ENCODE data around the gene CACYBP. TPM values are rescaled to one million over a fixed set of nuclear protein-coding genes. Genes with fewer than 3 reads are reported as not detected.
A peak's percentile ranks its signal among the peaks of the same experiment; 100 is the strongest.

The CACYBP gene
- polyA plus RNA-seq, 1 donor from 2014 or later: 484 TPM

DNA sequence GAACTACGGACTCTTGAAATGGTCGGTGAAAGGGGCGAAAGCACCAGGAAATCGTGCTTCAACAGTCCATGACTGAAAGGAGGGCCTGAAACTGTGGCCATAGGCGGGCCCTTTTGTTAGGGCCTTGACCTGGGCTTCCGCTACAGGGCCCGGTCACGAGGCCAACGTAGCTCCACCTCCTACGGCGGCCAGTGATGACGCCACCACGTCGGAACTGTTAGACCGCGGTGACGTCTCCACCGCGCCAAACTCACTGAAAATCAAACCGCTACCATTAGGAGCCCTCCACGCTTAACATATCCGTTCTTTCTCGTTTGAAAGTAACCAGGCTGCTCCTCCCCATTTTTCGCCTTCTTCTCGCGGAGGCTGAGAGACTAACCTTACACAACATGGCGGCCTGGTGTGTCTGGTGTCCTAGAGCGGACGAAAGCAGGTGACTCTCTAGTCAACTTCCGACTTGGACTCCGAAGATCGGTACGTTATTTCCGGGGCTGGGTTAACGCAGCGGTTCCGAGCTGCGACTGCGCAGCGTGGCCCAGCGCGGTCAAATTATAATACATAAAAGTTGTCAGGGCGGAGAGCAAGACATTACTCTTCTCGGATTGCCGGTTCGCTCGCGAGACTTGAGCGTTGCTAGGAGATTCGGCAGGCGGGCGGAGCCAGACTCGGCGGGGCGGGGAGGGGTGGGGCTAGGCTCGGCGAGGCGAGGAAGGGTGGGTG, 371 bp upstream of the CACYBP start:
- no peaks in the 10 kb centered on the region for H3K9me2 ChIP-seq (ENCODE audit: insufficient read depth, low read length)
- no peaks in the 10 kb centered on the region for H3K9me3 ChIP-seq (ENCODE audit: low read length)
- H3K79me2 ChIP-seq (replicated peaks; ENCODE audit: insufficient read depth, low read length): peaks cover 39% of the 10 kb centered on the region
- H3F3A ChIP-seq (ENCODE audit: insufficient read depth, low read length, poor library complexity, severe bottlenecking): peaks cover 6% of the 10 kb centered on the region
- no peaks in the 10 kb centered on the region for H3K27me3 ChIP-seq (ENCODE audit: insufficient read depth, low read depth, low read length)
- H3K9ac ChIP-seq (ENCODE audit: low read length): peak overlapping the region; percentile 93
- H3K27ac ChIP-seq (ENCODE audit: low read length): peak overlapping the region; percentile 99
- H2AFZ ChIP-seq (ENCODE audit: low read depth, low read length): peak overlapping the region; percentile 100
- H3K4me3 ChIP-seq (ENCODE audit: low read length): peak overlapping the region; percentile 94
- H4K20me1 ChIP-seq (ENCODE audit: insufficient read depth): peaks cover 3% of the 10 kb centered on the region
- TF ChIP-seq TAF1 (IDR thresholded peaks at IDR 0.05; ENCODE audit: low read depth): no peak
- no peak for TF ChIP-seq MXI1 (conservative IDR thresholded peaks at IDR 0.05; ENCODE audit: poor library complexity, severe bottlenecking)
- no peak for TF ChIP-seq SMC3 (conservative IDR thresholded peaks at IDR 0.05; ENCODE audit: poor library complexity)
- TF ChIP-seq CTCF (IDR thresholded peaks at IDR 0.05; ENCODE audit: poor library complexity, severe bottlenecking): no peak
- TF ChIP-seq POLR2AphosphoS5 (IDR thresholded peaks at IDR 0.05): peak; percentile 88
- TF ChIP-seq REST (IDR thresholded peaks at IDR 0.05; ENCODE audit: borderline replicate concordance): peak; percentile 71
- peak; percentile 91 for TF ChIP-seq EP300 (conservative IDR thresholded peaks at IDR 0.05; ENCODE audit: poor library complexity, severe bottlenecking)
- H3K4me2 ChIP-seq (ENCODE audit: low read length): peak overlapping the region; percentile 98
- H3K36me3 ChIP-seq (ENCODE audit: insufficient read depth, low read length): no peaks in the 10 kb centered on the region

GRCh38 chr1:175000697-175001187, 995 bp downstream of the CACYBP start:
- no peaks in the 10 kb centered on the region for H3K36me3 ChIP-seq (ENCODE audit: insufficient read depth, low read length)
- peak overlapping the region; percentile 65 for H2AFZ ChIP-seq (ENCODE audit: low read depth, low read length)
- H4K20me1 ChIP-seq (ENCODE audit: insufficient read depth): peaks cover 3% of the 10 kb centered on the region
- no peaks in the 10 kb centered on the region for H3K9me2 ChIP-seq (ENCODE audit: insufficient read depth, low read length)
- H3K79me2 ChIP-seq (replicated peaks; ENCODE audit: insufficient read depth, low read length): peaks cover 40% of the 10 kb centered on the region
- H3K9ac ChIP-seq (ENCODE audit: low read length): peak overlapping the region; percentile 90
- peak overlapping the region; percentile 94 for H3K4me3 ChIP-seq (ENCODE audit: low read length)
- peak overlapping the region; percentile 88 for H3K27ac ChIP-seq (ENCODE audit: low read length)
- H3K27me3 ChIP-seq (ENCODE audit: insufficient read depth, low read depth, low read length): no peaks in the 10 kb centered on the region
- TF ChIP-seq REST (IDR thresholded peaks at IDR 0.05; ENCODE audit: borderline replicate concordance): no peak
- TF ChIP-seq CTCF (IDR thresholded peaks at IDR 0.05; ENCODE audit: poor library complexity, severe bottlenecking): no peak
- TF ChIP-seq POLR2AphosphoS5 (IDR thresholded peaks at IDR 0.05): no peak
- TF ChIP-seq EZH2 (IDR thresholded peaks at IDR 0.05; ENCODE audit: borderline replicate concordance, insufficient read depth, low read length, poor library complexity, severe bottlenecking): no peak
- TF ChIP-seq SMC3 (conservative IDR thresholded peaks at IDR 0.05; ENCODE audit: poor library complexity): no peak
- TF ChIP-seq TAF1 (IDR thresholded peaks at IDR 0.05; ENCODE audit: low read depth): no peak
- no peak for TF ChIP-seq EP300 (conservative IDR thresholded peaks at IDR 0.05; ENCODE audit: poor library complexity, severe bottlenecking)
- TF ChIP-seq RAD21 (conservative IDR thresholded peaks at IDR 0.05): no peak
- no peak for TF ChIP-seq MXI1 (conservative IDR thresholded peaks at IDR 0.05; ENCODE audit: poor library complexity, severe bottlenecking)
- peaks cover 6% of the 10 kb centered on the region for H3F3A ChIP-seq (ENCODE audit: insufficient read depth, low read length, poor library complexity, severe bottlenecking)
- H3K9me3 ChIP-seq (ENCODE audit: low read length): no peaks in the 10 kb centered on the region
- H3K4me2 ChIP-seq (ENCODE audit: low read length): peak overlapping the region; percentile 44

Data from neural cell (in vitro differentiated cells).